ENCODE results near the gene MYCL.
A peak's percentile ranks its signal among the peaks of the same experiment; 100 is the strongest.

The MYCL gene

DNA sequence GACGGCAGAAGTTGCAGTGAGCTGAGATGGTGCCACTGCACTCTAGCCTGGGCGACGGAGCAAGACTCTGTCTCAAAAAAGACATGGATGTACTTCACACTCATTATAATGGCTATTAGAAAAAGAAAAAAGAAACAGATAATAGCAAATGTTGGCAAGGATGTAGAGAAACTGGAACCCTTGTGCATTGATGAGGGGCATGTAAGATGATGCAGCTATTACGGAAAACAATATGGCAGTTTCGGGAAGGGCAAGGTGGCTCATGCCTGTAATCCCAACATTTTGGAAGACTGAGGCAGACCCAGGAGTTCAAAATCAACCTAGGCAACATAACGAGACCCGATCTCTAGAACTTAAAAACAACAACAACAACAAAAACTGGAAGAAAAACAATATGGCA, 40.7 kb downstream of the MYCL start:
- Histone ChIP-seq H3K27ac (no peak overlapping the region), H3K4me3 (no peak overlapping the region)

DNA sequence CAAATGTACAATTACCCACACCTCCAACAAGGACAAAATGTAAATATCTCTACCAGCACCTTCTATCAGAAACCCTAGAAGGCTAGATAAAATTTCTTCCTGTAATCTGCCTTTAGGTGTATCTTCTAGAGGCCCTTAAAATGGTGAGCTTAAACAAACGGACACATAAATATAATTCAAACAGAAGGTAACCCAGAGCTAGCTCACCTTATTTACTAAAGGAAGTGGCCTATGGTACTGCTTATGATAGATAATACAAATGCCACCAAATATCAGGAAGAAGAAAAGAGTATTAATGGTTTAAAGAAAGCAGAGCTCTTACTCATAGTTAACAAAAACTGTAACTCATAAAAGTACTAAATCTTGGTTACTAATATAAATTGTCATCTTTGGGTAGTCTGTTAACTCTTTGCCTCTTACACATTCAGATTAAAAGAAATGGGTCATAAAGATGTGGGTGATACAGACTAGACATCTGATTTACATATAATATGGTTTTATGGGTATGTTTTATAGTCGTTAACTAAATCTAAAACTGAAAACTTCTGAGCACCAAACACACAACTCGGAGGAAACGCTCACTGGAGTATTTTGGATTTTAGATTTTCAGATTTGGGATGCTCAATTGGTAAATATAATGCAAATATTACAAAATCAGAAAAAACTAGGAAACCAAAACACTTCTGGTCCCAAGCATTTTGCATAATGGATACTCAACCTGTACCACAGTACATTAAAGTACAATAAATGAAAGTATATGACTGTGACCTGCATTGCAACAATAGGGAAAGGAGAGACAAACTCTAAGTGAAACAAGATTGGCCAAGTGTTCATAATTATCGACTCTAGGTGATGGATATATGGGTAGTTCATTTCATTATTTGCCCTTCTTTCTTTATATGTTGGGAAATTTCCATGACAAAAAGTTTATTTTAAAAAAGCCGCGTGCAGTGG, 41.6 kb downstream of the MYCL start:
- no peak overlapping the region for H3K4me3 ChIP-seq
- H3K27ac ChIP-seq = no peak overlapping the region

- H3K27ac ChIP-seq = no peak overlapping the region
- H3K4me3 ChIP-seq = no peak overlapping the region
Measured at GRCh38 chr1:39858315-39858714, 43.4 kb downstream of the MYCL start.

DNA sequence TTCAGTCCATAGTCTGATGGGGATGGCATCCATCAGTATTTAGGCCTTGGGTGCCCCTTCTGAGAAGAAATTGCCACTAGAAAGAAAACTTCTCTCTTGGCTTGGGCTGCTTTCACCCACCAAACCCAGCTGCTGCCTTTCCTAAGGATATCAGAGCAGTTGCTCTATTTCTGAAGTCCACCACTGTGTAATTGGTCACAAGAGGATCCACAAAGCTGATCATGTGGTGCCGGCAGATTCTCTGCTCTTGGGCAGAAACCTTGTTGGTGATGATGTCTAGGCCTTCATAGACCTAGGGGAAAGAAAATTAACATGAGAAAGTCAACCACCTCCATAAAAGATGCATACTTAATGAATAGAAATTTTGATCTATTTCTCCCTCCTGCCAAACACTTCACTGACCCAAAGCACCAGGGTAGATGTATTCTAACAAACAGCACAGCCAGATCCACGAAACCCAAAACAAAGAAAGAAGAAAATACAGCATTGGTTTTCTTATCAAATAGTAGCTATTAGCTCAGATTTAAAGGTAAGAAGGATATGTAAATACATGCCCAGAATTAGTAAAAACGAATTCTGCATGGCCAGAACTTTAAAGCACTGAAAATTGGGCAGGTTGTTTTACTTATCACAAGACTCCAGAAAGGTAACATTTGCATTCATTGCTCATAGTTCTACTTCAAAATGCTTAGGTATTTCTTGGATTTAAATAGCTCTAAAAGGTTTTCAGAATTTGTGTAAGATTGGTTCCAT, 44.4 kb downstream of the MYCL start:
- no peak overlapping the region for H3K4me3 ChIP-seq

GRCh38 chr1:39854738-39855137, 47.0 kb downstream of the MYCL start:
- Histone ChIP-seq H3K4me3 (no peak overlapping the region), H3K27ac (no peak overlapping the region)

More for the DNA sequence above, 44.4 kb downstream of the MYCL start:
- H3K27ac ChIP-seq = no peak overlapping the region

GRCh38 chr1:39854314-39854713, 47.4 kb downstream of the MYCL start:
- no peak overlapping the region for H3K27ac ChIP-seq
- no peak overlapping the region for H3K4me3 ChIP-seq

GRCh38 chr1:39852876-39853275, 48.8 kb downstream of the MYCL start:
- Histone ChIP-seq H3K27ac (peak overlapping the region in 1 of 21 experiments; percentile 5), H3K4me3 (no peak overlapping the region)

DNA sequence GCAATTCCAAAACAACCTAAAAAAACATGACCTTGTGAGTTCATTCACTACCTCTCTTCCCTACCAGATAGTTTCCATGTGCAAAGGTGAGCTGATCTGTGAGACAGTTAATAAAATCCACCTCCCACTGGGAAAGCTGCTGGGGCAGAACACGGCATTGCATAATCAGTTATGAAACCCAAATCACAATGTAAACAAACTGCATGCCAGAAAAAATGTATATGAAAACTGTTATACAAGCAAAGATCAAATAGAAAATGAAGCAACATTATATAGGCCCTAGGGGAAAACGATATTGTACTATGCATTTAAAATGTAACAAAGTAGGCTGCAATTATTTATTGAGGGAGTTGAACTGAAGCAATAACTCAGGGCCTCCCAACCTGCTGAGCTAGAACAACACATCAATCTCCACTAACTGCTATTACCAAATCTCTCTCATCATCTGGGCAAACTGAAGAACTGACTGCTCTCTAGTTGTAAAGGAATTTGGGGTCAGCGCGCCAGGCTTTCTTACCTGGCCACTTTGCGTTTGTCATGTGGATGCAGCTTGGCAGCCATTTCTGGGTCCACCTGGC, 49.4 kb downstream of the MYCL start:
- H3K27ac ChIP-seq = peak overlapping the region in 2 of 21 experiments; percentile 11 to 39
- no peak overlapping the region for H3K4me3 ChIP-seq

DNA sequence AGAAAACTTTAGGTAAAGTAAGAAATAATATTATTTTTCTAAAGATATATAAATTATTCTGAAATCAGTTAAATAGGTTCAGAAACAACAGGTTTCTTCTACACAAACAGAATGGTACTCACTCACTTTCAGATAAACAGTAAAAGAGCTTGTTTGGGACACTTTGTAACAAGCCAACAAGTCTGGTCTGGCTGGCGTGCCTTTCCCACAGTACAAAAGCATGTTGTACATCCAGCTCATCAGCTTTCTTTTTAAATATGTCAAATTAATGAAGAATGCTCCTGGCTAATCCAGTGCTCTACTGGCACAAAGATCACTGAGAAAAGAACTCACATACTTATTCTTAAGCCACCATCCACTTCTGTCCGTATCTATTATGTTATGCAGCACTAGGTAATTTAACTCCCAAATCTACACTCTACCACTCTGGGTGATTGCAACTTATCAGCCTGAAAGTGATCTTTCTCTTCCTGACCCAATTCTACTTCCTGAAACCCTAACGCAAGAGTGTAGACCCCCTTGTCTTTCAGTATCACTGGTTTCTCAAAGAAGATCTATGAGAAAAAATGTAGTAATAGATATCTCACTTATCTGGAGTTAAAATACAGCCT, 51.0 kb downstream of the MYCL start:
- H3K4me3 ChIP-seq = no peak overlapping the region
- peak overlapping the region in 6 of 21 experiments; percentile 13 to 73 (median 62) for H3K27ac ChIP-seq

- no peak overlapping the region for H3K4me3 ChIP-seq
- peak overlapping the region in 1 of 21 experiments; percentile 73 for H3K27ac ChIP-seq
Measured at GRCh38 chr1:39849203-39849602, 52.5 kb downstream of the MYCL start.

- H3K27ac ChIP-seq = no peak overlapping the region
- H3K4me3 ChIP-seq = no peak overlapping the region
Measured at GRCh38 chr1:39847940-39848339, 53.8 kb downstream of the MYCL start.

DNA sequence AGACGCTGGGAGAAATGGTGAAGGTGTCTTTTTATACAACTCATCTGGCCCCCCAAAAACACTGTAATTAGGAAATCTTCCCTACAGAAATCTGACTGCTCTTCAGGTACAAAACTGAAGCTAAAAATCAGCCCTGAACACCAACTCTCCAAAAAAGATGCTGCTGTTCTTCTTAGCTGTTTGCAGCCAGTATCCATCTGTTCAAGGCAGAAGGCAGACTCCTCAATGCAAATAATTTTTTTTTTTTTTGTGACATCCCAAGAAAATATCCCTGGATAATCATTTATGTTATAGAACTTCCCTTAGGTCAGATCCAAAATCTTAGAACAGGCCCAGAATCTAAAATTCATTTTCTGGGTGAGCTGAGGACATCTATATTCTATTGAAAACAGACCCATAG, 54.9 kb downstream of the MYCL start:
- H3K27ac ChIP-seq = peak overlapping the region in 5 of 21 experiments; percentile 4 to 83 (median 31)

DNA sequence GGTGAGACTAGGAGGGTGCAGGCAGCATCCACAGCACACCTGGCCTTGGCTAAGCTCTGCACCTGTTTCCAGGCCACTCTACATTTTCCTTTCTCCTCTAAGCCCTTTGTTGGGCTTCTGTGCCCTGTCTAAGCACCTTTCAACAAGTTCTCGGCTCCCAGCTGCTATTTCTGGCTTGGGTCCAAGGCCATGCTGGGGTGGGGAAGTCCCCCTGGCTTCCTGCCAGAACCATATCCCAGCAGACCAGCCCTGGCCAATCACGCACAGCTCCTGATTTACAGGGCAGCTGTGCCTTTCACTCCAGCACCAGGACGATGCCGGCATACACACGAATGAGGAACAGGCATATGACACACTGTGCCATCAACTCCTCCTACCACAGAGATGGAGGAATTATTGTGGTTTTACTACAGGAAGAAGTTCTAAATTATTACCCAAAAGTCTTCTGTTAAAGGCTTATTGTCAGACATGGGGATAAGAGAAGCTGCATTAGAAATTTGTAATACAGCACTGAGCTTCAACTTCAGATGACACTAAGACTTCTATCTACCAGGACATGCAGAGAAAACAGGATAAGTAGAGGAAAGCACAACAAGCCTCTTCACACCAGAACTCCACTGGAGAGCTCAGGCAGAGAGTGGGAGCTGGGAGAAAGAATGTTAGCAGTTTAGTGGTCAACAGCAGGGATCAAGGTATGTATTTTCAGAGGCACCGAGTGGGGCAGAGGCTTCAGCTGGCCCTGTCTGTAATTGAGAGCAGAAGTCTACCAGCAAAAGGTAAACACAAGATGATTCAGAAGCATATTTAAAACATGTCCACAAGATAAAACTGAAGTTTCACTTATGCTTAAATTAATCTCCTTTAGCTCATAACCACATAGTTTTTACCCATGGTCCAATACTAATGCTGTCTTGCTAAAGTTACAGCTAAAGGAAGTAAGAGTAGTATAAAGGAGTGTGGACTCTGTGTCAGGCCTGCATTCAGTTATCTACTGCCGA, 55.8 kb downstream of the MYCL start:
- Histone ChIP-seq H3K27ac (peak overlapping the region in 16 of 21 experiments; percentile 8 to 83 (median 35)), H3K4me3 (no peak overlapping the region)

More for the DNA sequence above, 54.9 kb downstream of the MYCL start:
- no peak overlapping the region for H3K4me3 ChIP-seq

All from skin epidermis (tissue), 12 donors.